ENCODE data around the gene EFHC2. TPM values are rescaled to one million over a fixed set of nuclear protein-coding genes. Genes with fewer than 3 reads are reported as not detected.

EFHC2 gene
- total RNA-seq, 1 experiment from 2014 or later, result 1.1 TPM

- H3K27me3 ChIP-seq (ENCODE audit: insufficient read depth, low read length), result no peaks in the 10 kb centered on the region
- Mint-ChIP-seq H3K36me3 (ENCODE audit: insufficient read depth in 1 of 3, low read depth in 3 of 3) (no peaks in the 10 kb centered on the region; a peak in 2 of 7 replicates), H3K9me3 (peaks cover 38 to 40% of the 10 kb centered on the region in 2 experiments), H3K4me3 (no peak overlapping the region), H3K27me3 (ENCODE audit: low read depth) (no peaks in the 10 kb centered on the region), H3K4me1 (no peaks in the 10 kb centered on the region), H3K27ac (no peak overlapping the region)
- no peaks in the 10 kb centered on the region for H3K79me2 ChIP-seq (ENCODE audit: insufficient read depth, low read length)
- no peak for DNase-seq
- no peak overlapping the region for H3K14ac ChIP-seq (ENCODE audit: insufficient read depth, low read length)
- no peak overlapping the region for H3K18ac ChIP-seq (ENCODE audit: insufficient read length, low read depth, low read length)
- H3K4me2 ChIP-seq (ENCODE audit: insufficient read depth, insufficient read length, low read length), result no peak overlapping the region
- no peak overlapping the region for H3K23ac ChIP-seq (ENCODE audit: insufficient read length, low read depth, low read length)
- H4K5ac ChIP-seq (ENCODE audit: insufficient read length, low read depth, low read length), result no peak overlapping the region
- no peak overlapping the region for H4K8ac ChIP-seq (replicated peaks; ENCODE audit: insufficient read length, low read depth, low read length)
- no peak overlapping the region for H3K4ac ChIP-seq (ENCODE audit: low read depth, low read length)
- no peak overlapping the region for H2BK120ac ChIP-seq (ENCODE audit: low read depth, low read length, poor library complexity, severe bottlenecking)
- H3K79me1 ChIP-seq (ENCODE audit: insufficient read depth, low read depth, low read length, poor library complexity, severe bottlenecking), result no peaks in the 10 kb centered on the region
- H4K91ac ChIP-seq (ENCODE audit: insufficient read length, low read depth, low read length), result no peak overlapping the region
- H2BK12ac ChIP-seq (ENCODE audit: insufficient read length, low read depth, low read length), result no peak overlapping the region
- no peak overlapping the region for H3T11ph ChIP-seq (ENCODE audit: low read length)
- H4K20me1 ChIP-seq (ENCODE audit: control insufficient read depth, insufficient read depth, insufficient read length), result no peaks in the 10 kb centered on the region
- H2BK15ac ChIP-seq (ENCODE audit: low read depth, low read length), result no peak overlapping the region
- no peak overlapping the region for H3K56ac ChIP-seq (ENCODE audit: insufficient read length, low read depth, low read length)
- H2BK20ac ChIP-seq (ENCODE audit: low read depth, low read length, poor library complexity, severe bottlenecking), result no peak overlapping the region
- H2AK5ac ChIP-seq (ENCODE audit: insufficient read length, low read length), result no peak overlapping the region
- no peak for TF ChIP-seq CTCF (conservative IDR thresholded peaks at IDR 0.05)
- no peak overlapping the region for H3K9ac ChIP-seq (ENCODE audit: extremely low read depth, insufficient read length, low read length)
- no CpG with 5 or more reads among the region's 2 CpGs for WGBS (ENCODE audit: extremely low coverage, insufficient read length, low lambda C conversion rate)
- H3K4me1 ChIP-seq (ENCODE audit: insufficient read depth, low read length), result no peaks in the 10 kb centered on the region
- H3K27ac ChIP-seq (ENCODE audit: insufficient read length, low read depth, low read length), result no peak overlapping the region
- no peak overlapping the region for H2AFZ ChIP-seq (ENCODE audit: low read length)
- H3K23me2 ChIP-seq (ENCODE audit: insufficient read length, low read depth, low read length, poor library complexity, severe bottlenecking), result no peaks in the 10 kb centered on the region
- no peak overlapping the region for H2BK5ac ChIP-seq (ENCODE audit: insufficient read length, low read length)
- peaks cover 5% of the 10 kb centered on the region for H3K9me3 ChIP-seq (ENCODE audit: control insufficient read depth, low read depth, low read length)
These were observed 160.1 kb downstream of the EFHC2 start for GRCh38 chrX:44183329-44183728.
